Trophoblast cell (in vitro differentiated cells and primary cell): ENCODE results near the gene APMAP.

Experiments
- DNase-seq, 2 donors: peaks; one replicate each; pipeline ENCODE4 v3.0.0-alpha.2; 2016
- H2AFZ ChIP-seq: 2 replicates; pipeline ENCODE4 v1.6.1; 2013; ENCODE audit warnings: low read length, moderate library complexity, mild to moderate bottlenecking; ENCODE audit not compliant: insufficient read depth, poor library complexity
- H2AK5ac ChIP-seq: 2 replicates; pipeline ENCODE4 v1.6.1; 2013; ENCODE audit warnings: mild to moderate bottlenecking, low read length
- H2BK120ac ChIP-seq: 2 replicates; pipeline ENCODE4 v1.6.1; 2013; ENCODE audit warnings: low read length, mild to moderate bottlenecking, moderate library complexity; ENCODE audit not compliant: insufficient read depth, poor library complexity
- H2BK12ac ChIP-seq: 2 replicates; pipeline ENCODE4 v1.6.1; 2013; ENCODE audit warnings: mild to moderate bottlenecking, low read length, moderate library complexity
- H2BK5ac ChIP-seq: 2 replicates; pipeline ENCODE4 v1.6.1; 2013; ENCODE audit warnings: low read length, low read depth, moderate library complexity, mild to moderate bottlenecking; ENCODE audit not compliant: poor library complexity
- H3K14ac ChIP-seq: 2 replicates; pipeline ENCODE4 v1.6.1; 2013; ENCODE audit warnings: mild to moderate bottlenecking, low read length
- H3K18ac ChIP-seq: 2 replicates; pipeline ENCODE4 v1.6.1; 2013; ENCODE audit warnings: mild to moderate bottlenecking, low read length
- H3K23ac ChIP-seq: 2 replicates; pipeline ENCODE4 v1.6.1; 2013; ENCODE audit warnings: low read length
- H3K27ac ChIP-seq: 2 replicates; pipeline ENCODE4 v1.5.1; 2013; ENCODE audit warnings: low read depth, mild to moderate bottlenecking, inconsistent platforms, low read length, moderate library complexity
- H3K27me3 ChIP-seq: 2 replicates; pipeline ENCODE4 v1.6.1; 2013; ENCODE audit warnings: inconsistent platforms, mild to moderate bottlenecking, low read length, moderate library complexity; ENCODE audit not compliant: insufficient read depth
- H3K36me3 ChIP-seq, 2 experiments: 1 replicate in 1 of 2; 2 replicates in 1 of 2; pipeline ENCODE4 v1.6.1; 2013; ENCODE audit warnings: low read length in 2 of 2, mild to moderate bottlenecking in 2 of 2, moderate library complexity in 1 of 2; ENCODE audit not compliant: insufficient read depth in 2 of 2, control insufficient read depth in 1 of 2
- H3K4ac ChIP-seq: 2 replicates; pipeline ENCODE4 v1.6.1; 2013; ENCODE audit warnings: low read depth, mild to moderate bottlenecking, low read length, moderate library complexity
- H3K4me1 ChIP-seq, 2 experiments: 1 replicate in 1 of 2; 2 replicates in 1 of 2; pipeline ENCODE4 v1.6.1; 2013; ENCODE audit warnings: low read length in 2 of 2, mild to moderate bottlenecking in 2 of 2, moderate library complexity in 1 of 2; ENCODE audit not compliant: insufficient read depth in 2 of 2, control insufficient read depth in 1 of 2
- H3K4me2 ChIP-seq: 2 replicates; pipeline ENCODE4 v1.6.1; 2013; ENCODE audit warnings: inconsistent platforms, mild to moderate bottlenecking, low read length, moderate library complexity
- H3K4me3 ChIP-seq: 2 replicates; pipeline ENCODE4 v1.5.1; 2013; ENCODE audit warnings: mild to moderate bottlenecking, low read depth, low read length, inconsistent platforms
- H3K79me1 ChIP-seq: one replicate; pipeline ENCODE4 v1.6.1; 2013; ENCODE audit warnings: low read length
- H3K79me2 ChIP-seq: 2 replicates; pipeline ENCODE4 v1.6.1; 2013; ENCODE audit warnings: low read length, mild to moderate bottlenecking; ENCODE audit not compliant: control insufficient read depth, insufficient read depth, poor library complexity
- H3K9ac ChIP-seq: 2 replicates; pipeline ENCODE4 v1.6.1; 2013; ENCODE audit warnings: mild to moderate bottlenecking, low read length
- H3K9me3 ChIP-seq: 2 replicates; pipeline ENCODE4 v1.6.1; 2013; ENCODE audit warnings: low read depth, mild to moderate bottlenecking, control low read depth, inconsistent platforms, low read length; ENCODE audit not compliant: insufficient read depth
- H4K12ac ChIP-seq: 2 replicates; pipeline ENCODE4 v1.6.1; 2013; ENCODE audit warnings: low read depth, mild to moderate bottlenecking, low read length, moderate library complexity
- H4K8ac ChIP-seq: 2 replicates; pipeline ENCODE4 v1.6.1; 2013; ENCODE audit warnings: low read depth, mild to moderate bottlenecking, low read length, moderate library complexity
- H4K91ac ChIP-seq: one replicate; pipeline ENCODE4 v1.6.1; 2013; ENCODE audit warnings: low read depth, mild to moderate bottlenecking, low read length, moderate library complexity
- WGBS: extraction: QIAGEN DNeasy Blood & Tissue Kit; methylation state at CpG from one replicate; pipeline ENCODE4 v1.1.7; 2013; ENCODE audit warnings: missing lambda C conversion rate; ENCODE audit not compliant: insufficient read length, insufficient coverage; ENCODE audit errors: extremely low coverage; 5-methylcytosine and 5-hydroxymethylcytosine counted together

The APMAP gene

GRCh38 chr20:24995741-24996448, 3.3 kb upstream of the APMAP start:
- no peak for DNase-seq
- Histone ChIP-seq H3K36me3 (no peaks in the 10 kb centered on the region), H3K9ac (no peak overlapping the region), H3K79me1 (peaks cover 8% of the 10 kb centered on the region), H3K23ac (no peak overlapping the region), H3K14ac (no peak overlapping the region), H4K91ac (no peak overlapping the region), H3K79me2 (peaks cover 7% of the 10 kb centered on the region), H2BK5ac (no peak overlapping the region), H2BK12ac (no peak overlapping the region), H3K4ac (no peak overlapping the region), H3K9me3 (no peaks in the 10 kb centered on the region), H4K8ac (no peak overlapping the region), H4K12ac (no peak overlapping the region), H3K18ac (no peak overlapping the region), H3K4me2 (no peak overlapping the region), H3K27ac (no peak overlapping the region), H3K4me1 (peaks cover 4 to 9% of the 10 kb centered on the region in 2 experiments), H2AK5ac (no peak overlapping the region), H3K4me3 (no peak overlapping the region), H2AFZ (no peak overlapping the region), H2BK120ac (no peak overlapping the region), H3K27me3 (no peaks in the 10 kb centered on the region)
- WGBS, result no CpG with 5 or more reads among the region's 9 CpGs

- H2AFZ ChIP-seq, result no peak overlapping the region
- H3K27me3 ChIP-seq, result no peaks in the 10 kb centered on the region
- no peak overlapping the region for H3K4ac ChIP-seq
- no peak overlapping the region for H3K9ac ChIP-seq
- no peak overlapping the region for H2BK5ac ChIP-seq
- H2BK120ac ChIP-seq, result no peak overlapping the region
- peaks cover 4 to 9% of the 10 kb centered on the region in 2 experiments for H3K4me1 ChIP-seq
- H2AK5ac ChIP-seq, result no peak overlapping the region
- no peaks in the 10 kb centered on the region for H3K36me3 ChIP-seq
- peaks cover 7% of the 10 kb centered on the region for H3K79me2 ChIP-seq
- H4K12ac ChIP-seq, result no peak overlapping the region
- H3K4me3 ChIP-seq, result no peak overlapping the region
- no peak overlapping the region for H3K23ac ChIP-seq
- no peaks in the 10 kb centered on the region for H3K9me3 ChIP-seq
- no peak overlapping the region for H4K91ac ChIP-seq
- no peak overlapping the region for H3K14ac ChIP-seq
- DNase-seq, result peak; percentile 59 to 87
- H4K8ac ChIP-seq, result no peak overlapping the region
- H3K27ac ChIP-seq, result no peak overlapping the region
- no CpG with 5 or more reads among the region's 20 CpGs for WGBS
- no peak overlapping the region for H3K4me2 ChIP-seq
- no peak overlapping the region for H2BK12ac ChIP-seq
- H3K18ac ChIP-seq, result no peak overlapping the region
- peaks cover 8% of the 10 kb centered on the region for H3K79me1 ChIP-seq
Observed at GRCh38 chr20:24994470-24995368, 2.2 kb upstream of the APMAP start.

GRCh38 chr20:24994186-24994465, 1.6 kb upstream of the APMAP start:
- Histone ChIP-seq H3K4ac (no peak overlapping the region), H3K36me3 (no peaks in the 10 kb centered on the region), H3K79me2 (peaks cover 7% of the 10 kb centered on the region), H4K8ac (no peak overlapping the region), H3K4me1 (peaks cover 4 to 9% of the 10 kb centered on the region in 2 experiments), H2BK120ac (no peak overlapping the region), H3K9me3 (no peaks in the 10 kb centered on the region), H2BK5ac (no peak overlapping the region), H3K14ac (no peak overlapping the region), H3K9ac (no peak overlapping the region), H3K18ac (no peak overlapping the region), H2AK5ac (no peak overlapping the region), H3K4me2 (no peak overlapping the region), H4K12ac (no peak overlapping the region), H2AFZ (no peak overlapping the region), H4K91ac (no peak overlapping the region), H3K23ac (no peak overlapping the region), H3K4me3 (no peak overlapping the region), H3K79me1 (peaks cover 8% of the 10 kb centered on the region), H2BK12ac (no peak overlapping the region), H3K27me3 (no peaks in the 10 kb centered on the region), H3K27ac (no peak overlapping the region)
- DNase-seq, result no peak
- WGBS, result no CpG with 5 or more reads among the region's 1 CpG

GRCh38 chr20:24993337-24994185, 1.0 kb upstream of the APMAP start:
- Histone ChIP-seq H3K79me2 (peaks cover 7% of the 10 kb centered on the region), H3K36me3 (no peaks in the 10 kb centered on the region), H4K8ac (no peak overlapping the region), H3K4ac (no peak overlapping the region), H2AK5ac (no peak overlapping the region), H4K12ac (no peak overlapping the region), H2AFZ (no peak overlapping the region), H3K4me2 (no peak overlapping the region), H3K4me1 (peaks cover 4 to 9% of the 10 kb centered on the region in 2 experiments), H3K27ac (no peak overlapping the region), H4K91ac (no peak overlapping the region), H2BK120ac (no peak overlapping the region), H3K14ac (no peak overlapping the region), H2BK5ac (no peak overlapping the region), H3K23ac (no peak overlapping the region), H3K18ac (no peak overlapping the region), H3K27me3 (no peaks in the 10 kb centered on the region), H3K79me1 (peaks cover 8% of the 10 kb centered on the region), H3K9ac (no peak overlapping the region), H3K4me3 (no peak overlapping the region), H2BK12ac (no peak overlapping the region), H3K9me3 (no peaks in the 10 kb centered on the region)
- peak in 1 of 2 donors; percentile 17 for DNase-seq
- WGBS, result no CpG with 5 or more reads among the region's 9 CpGs
